GM10847 (cell line): ENCODE results near the gene HMG20B.
A peak's percentile ranks its signal among the peaks of the same experiment; 100 is the strongest.

Source experiments
- POLR2A ChIP-seq: IDR thresholded peaks from 2 replicates; pipeline ENCODE4 v1.6.1; 2011; ENCODE audit not compliant: insufficient read length; ENCODE audit errors: extremely low read depth

Gene HMG20B

DNA sequence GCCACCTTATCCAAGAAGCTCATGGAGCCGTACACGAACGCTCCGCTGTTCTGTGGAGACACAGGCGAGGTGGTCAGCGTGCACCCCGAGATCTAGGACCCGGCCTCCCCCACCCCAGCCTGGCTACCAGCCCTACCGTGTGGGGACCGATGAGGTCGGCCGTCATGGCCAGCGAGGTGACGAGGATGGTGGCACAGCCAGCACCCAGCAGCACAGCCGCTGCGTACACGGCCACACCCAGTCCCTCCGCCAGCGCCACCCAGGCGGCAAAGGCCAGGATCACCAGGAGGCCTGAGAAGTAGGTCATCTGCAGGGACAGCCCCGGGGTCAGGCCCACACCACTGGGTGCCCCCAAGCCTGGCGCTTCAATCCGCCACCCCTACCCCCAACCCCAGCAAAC is 26.6 kb upstream of the HMG20B start:
- no peak for TF ChIP-seq POLR2A

DNA sequence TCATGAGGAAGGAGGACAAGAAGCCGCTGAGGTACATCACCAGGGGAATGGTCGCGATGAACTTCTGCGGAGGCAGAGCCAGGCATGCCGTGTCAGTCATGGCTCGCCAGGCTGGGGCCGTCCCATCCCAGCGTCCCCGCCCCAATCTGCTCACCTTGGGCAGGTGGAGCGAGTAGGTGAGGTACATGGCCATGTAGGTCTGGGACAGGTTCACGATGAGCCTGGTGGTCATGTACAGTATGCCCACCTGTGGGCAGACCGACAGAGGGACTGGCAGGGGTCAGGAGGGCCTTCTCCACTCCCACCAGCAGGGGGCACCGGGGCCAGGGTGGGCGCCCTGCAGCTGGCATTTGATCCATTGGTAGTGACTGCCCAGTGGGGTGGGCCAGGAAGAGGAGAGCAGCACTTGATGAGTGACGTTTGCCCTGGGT is 25.4 kb upstream of the HMG20B start:
- TF ChIP-seq POLR2A, result no peak

DNA sequence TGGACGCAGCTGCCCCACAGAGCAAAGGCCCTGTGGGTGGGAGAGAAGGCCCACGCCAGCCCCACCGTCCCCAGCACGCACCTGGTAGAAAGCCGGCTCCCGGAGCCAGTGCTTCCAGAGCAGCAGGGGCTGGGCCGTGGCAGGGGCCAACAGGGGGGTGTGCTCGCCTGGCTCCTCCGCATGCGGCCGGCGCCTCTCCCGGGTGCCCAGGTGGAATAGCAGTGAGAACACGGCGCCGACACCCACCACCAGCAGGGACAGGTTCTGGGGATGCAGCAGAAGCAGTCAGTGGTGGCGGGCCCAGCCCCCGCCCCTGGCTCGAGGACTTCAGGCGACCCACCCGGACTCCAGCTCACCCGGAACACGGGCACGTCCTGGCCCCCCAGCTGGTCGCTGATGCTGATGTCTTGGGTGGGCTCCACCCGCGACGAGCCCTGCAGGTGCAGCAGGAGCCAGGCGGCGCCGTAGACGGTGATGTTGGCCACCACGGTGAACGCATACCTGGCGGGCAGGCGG is 24.9 kb upstream of the HMG20B start:
- TF ChIP-seq POLR2A, result no peak

DNA sequence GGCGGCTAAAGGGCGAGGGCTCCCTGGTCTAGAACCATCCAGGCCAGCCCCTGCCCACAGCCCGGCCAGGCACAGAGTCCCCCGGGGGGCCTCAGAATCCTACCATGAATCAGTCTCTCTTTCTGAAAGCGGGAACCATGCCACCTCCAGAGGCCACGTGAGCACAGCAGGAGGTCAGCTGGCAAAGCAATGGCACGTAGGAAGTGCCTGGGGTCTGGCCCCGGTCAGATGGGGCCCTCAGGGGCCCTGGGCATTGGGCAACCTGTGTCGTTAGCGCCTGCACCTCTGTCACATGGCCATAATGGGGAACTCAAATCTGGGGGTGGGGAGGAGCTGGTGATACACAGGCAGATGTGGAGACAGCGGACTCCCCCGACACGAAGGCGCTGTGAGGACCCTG is 24.1 kb upstream of the HMG20B start:
- no peak for TF ChIP-seq POLR2A

DNA sequence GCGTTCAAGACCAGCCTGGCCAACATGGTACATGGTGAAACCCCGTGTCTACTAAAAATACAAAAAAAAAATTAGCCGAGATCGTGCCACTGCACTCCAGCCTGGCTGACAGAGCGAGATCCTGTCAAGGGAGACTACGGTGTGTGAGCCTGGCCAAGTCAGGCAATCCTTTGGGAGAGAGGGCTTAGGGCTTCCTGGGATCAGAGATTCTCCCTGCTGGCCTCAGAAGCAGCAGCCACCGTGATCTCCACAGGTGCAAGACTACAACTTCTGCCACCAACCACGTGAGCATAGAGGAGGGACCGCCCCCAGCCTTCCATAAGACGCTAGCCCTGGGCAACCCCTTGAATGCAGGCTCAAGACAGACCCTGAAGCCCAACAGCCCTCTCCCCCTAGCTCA is 22.9 kb upstream of the HMG20B start:
- no peak for TF ChIP-seq POLR2A

DNA sequence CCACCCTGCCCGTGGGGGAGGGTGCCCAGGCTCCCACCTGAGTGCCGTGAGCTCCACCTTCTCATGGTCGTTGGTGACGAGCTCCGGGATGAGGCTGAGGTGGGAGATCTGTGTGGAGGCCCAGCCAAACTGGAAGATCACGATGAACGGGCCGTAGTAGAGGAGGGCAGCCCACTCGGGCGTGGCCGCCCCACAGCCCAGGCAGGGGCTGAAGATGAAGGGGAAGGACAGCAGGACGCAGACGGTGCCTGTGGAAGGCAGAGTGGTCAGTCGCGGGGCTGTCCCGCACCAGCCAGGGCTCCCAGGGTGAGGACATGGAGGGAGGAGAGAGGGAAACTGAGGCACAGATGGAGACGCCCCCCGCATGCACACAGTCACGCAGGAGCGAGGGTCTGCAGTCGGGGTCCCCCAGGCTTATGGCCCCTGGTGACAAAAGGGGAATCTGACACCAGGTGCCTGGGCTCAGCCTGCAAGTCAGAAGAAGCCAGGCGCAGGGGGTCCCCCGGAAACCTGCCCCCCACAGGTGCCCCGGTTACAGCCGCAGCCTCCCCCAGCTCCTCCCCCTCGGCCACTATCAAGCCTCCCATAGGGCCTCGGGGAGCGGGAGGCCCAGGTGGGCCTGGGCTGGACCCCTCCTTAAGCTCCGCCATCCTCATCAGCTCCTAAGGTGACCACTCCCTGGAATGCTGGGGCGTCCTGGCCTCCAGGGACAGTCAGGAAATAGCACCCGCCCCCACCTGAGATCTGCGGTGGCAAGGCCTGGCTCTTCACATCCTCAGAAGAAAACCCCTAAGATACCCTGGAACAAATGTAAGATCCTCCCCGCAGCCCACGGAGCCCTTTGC is 21.6 kb upstream of the HMG20B start:
- no peak for TF ChIP-seq POLR2A

DNA sequence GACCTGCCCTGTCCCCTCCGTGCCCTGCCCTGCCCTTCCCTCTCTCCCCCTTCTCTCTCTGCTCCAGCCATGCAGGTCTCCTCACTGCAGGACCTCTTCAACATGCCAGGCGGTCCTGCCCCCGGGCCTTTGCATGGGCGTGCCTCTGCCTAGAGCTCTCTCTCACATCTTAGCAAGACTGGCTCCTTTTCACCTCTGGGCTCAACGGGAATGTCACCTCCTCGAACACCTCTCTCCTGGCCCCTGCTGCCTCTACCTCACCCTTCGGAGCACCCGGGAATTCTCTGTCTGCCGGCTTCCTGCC is 21.0 kb upstream of the HMG20B start:
- no peak for TF ChIP-seq POLR2A

DNA sequence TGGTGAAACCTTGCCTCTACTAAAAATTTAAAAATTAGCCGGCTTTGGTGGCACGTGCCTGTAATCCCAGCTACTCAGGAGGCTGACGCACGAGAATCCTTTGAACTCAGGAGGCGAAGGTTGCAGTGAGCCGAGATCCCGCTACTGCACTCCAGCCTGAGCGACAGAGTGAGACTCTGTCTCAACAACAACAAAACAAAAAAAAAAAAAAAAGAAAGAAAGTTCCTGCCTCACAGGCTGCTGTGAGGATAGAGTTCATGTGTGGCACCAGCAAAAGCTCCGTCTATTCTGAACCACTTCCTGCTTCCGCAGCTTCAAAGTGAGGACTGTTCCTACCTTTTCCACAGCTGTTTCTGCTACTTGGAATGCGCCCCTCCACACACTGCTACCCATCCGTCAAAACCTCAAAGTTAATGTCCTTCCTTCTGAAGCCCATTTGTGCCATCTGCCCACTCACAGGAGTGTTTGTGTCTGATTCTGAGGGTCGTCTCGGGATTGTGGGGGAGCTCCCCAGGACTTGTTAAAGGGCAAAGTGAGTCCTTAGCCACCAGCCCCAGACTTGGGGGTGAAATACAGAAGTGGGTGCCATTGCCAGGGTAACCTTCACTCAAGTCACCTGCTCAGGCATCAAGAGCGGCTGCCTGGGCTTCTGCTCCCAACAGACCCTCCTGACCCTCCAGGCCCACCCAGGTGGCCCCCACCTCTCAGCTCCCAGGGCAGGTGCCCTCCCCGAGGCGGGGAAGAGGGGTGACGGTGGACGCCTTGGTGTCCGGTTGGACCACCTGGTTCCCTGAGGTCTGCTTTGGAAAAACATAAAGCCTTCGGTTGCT is 18.3 kb upstream of the HMG20B start:
- TF ChIP-seq POLR2A, result no peak

DNA sequence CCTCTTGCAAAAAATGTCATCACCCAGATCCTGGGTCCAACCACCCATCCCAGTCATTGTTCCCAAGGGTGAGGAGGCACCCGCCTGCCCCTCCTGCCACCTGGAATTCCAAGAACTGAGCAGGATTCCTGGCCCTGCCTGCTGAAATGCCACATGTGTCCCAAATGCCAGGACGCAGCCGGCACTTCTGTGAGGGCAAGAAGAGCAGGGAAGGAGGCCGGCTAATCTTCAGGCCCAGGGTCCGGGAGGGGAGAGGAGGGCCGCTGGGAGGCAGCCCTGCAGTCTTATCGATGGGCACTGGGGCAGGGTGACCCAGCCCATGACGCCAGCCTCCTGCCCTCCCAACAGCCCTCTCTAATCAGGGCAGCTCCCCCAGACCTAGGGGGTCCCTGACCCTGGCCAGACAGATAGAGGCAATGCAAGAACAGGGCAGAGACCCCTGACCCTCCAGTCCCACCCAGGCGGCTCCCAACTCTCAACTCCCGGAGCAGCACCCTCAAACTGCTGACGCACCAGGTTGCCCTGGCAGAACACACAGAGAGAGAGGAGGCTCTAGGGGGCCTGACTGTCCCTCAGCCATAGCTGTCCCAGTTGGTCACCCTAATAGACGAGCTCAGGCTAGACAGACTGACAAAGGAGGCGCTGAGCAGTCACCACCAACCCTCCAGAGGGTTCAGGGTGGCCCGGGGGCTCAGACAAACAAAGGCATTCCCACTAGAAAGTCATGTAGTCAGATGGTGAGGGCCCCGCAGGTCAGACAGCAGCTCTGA is 16.9 kb upstream of the HMG20B start:
- TF ChIP-seq POLR2A, result no peak

DNA sequence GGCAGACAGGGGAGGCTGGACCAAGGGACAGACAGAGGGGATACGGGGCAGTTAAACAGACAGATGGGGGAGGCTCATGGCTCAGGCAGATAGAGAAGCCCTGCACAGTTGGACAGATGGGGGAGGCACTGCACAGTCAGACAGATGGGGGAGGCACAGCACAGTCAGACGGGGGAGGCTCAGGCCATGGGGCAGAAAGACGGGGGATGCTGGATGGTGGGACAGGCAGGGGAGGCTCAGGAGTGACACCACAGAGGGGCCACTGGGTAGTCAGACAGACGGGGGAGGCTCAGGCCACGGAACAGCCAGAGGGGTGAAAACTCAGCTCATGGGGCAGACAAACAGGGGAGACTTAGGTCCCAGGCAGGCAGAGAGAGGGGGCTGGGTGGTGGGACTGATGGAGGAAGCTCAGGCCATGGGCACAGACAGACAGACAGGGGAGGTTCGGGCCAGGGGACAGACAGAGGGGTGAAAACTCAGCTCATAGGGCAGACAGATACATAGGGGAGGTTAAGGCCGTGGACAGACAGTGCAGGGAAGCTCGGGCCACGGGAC is 16.2 kb upstream of the HMG20B start:
- TF ChIP-seq POLR2A, result no peak

DNA sequence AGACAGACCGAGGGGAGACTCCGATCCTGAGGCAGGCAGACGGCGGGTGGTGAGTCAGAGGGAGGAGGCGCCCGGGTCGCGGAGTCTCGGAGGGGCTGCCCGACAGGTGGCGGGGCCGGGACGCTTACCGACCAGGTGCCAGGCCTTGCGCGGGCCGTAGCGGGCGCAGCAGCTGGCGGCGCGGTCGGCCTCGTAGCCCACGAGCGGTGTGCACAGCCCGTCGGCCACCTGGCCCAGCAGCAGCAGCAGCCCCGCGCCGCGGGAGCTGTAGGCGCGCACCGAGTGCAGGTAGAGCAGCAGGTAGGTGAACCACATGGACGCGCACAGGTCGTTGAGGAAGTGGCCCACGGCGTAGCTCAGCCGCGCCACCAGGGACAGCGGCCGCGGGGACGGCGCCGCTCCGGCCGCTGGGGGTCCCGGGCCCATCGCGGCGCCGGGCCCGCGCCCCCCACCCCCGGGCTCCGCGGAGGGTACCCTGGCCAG is 15.7 kb upstream of the HMG20B start:
- no peak for TF ChIP-seq POLR2A

DNA sequence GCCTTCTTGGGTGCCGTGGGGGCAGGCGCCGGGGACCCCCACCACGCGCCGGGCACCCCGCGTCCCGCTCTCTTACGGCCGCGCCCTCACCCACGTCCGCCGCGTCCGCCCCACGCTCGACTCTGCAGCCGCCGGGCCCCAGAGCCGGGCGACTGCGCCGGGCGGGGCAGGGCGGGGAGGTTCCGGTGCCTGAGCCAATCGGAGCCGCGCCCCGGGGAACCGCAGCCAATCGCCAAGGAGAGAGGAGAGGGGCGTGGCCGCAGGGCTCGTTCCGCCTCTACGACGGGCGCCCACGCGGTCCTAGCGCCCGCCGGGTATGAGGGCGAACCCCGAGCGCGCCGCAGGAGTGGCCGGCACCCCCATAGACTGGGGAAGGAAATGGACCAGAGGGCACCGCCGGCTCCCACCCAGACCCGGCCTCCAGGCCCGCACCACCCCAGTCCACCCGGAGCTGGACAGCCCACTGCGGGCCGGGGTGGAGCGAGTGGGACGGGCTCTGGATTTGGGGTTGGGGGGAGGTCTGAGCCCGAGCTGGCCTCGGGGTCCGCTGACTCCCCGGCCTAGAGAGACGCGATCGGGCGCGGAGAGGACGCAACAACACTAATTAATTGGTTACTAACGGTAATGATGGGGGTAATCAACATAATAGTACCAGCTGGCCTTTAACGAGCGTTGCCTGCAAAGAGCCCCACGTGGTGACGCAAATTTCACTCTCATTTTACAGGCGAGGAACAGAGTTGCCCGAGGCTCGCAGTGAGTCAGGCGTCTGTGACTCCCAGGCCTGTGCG is 15.1 kb upstream of the HMG20B start, which contains the start of gene MFSD12:
TSS of gene MFSD12 (minus strand) at position 126 of the 788 bp plus-strand sequence. CDS start 183 bp downstream, outside the sequence.
- peak; percentile 81 for TF ChIP-seq POLR2A

DNA sequence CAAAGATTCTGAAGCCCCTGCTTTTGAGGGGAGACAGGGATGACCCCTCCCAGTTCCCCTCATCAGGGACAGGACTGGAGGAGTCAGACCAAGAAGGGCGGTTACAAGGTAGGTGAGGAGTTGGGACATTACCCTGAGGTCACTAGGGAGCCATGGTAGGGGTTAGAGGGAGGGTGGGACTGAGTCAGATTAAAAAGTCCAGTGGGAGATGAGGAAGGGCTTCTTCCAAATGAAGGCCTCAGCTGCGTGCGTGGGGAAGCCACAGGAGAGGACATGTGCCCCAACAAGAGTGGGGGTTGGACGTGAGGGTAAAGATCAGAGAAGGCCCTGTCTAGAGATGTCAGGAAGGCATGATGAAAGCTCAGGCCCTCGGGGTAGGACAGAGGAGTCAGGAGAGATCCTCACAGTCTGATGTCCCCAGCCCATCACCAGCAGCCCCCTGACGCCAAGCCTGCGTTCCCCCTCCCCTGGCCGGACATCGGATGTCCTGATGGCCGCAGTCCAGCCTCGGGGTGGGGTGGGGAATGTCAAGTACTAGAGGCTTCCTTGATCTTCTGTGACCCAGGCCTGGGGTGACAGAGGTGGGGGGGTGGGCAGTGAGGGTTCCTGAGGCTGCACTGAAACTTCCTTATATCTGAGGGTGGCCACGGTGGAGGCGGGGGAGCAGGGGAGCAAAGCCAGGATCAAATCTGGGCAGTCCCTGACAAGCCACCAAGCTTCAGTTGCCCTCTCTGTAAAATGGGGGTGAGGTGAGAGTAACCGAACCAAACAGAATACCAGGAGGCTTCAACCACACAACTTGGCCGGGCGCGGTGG is 8.8 kb upstream of the HMG20B start:
- TF ChIP-seq POLR2A, result no peak
